HTR-8/SVneo (cell line): ENCODE data around the gene TOGARAM2.
A peak's percentile ranks its signal among the peaks of the same experiment; 100 is the strongest.

Source experiments
- DNase-seq: peaks from one replicate; pipeline ENCODE4 v3.0.0; 2011; ENCODE audit warnings: low spot score, mixed read lengths; ENCODE audit not compliant: insufficient read length
- FAIRE-seq: peaks from 2 replicates; lab custom pipeline; 2011; peaks lifted over from hg19 to GRCh38; lab: Jason Lieb, UNC

The TOGARAM2 gene

DNA sequence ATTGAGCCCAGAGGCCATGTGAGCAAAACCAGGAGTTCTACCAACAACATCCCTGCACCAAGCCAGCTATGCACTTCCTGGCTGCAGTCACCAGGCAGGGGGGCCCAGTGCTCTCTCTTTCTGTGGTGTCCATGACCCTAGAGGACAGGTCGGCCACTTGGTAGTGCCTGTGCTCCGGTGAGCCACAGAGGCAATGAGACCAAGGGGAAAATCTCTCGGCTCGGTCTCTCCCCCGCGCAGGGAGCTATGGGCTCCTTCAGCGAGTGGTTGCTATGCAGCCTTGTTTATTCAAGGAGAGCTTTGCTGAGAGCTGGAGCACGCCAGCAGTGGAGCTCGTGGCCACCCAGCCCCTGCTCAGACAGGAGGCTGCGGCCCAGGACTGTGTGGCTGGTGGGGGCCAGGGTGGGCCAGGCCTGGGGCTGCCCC lies at the start of gene TOGARAM2:
Gene TOGARAM2 (plus strand): TSS at position 283 of the 426 bp plus-strand sequence. CDS start 13,537 bp downstream, outside the sequence.
- no peak for DNase-seq
- FAIRE-seq = no peak

DNA sequence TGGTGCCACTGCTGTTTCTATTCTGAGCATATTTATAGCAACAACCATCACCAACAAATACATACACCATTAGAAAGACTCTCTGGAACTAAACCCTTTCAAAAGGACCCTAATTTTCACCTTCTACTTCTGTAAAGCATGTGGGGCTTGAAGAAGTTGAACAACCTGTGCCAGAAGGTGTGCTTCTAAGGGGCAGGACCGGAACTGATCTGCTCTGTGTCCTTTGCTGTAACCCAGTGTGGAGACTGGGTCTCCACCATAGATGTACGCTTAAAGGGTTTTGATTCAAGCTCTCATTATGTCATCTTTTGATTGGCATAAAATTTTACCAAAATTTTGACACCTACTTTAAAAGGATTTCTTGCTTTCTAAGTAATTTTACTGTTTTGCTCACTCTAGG lies 46.3 kb upstream of the TOGARAM2 start:
- DNase-seq (no peak), FAIRE-seq (no peak)

DNA sequence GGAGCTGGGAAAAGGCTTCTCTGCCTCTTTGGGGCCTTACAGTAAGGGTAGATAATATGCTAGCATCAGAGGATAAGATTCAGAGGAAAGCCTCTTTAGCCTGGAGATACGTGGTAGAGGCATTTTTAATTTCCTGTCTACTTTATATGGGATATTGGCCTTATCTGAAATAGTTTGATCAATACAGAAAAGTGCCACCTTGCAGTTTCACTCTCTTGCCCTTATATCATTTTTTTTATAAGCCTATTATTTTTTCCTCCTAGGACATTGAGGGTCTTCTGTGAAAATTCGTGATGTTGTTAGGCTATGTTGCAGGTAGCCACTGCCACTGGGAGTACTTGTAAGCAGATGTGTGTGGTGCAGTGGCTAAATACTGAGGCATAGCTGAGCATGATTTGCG lies 40.1 kb upstream of the TOGARAM2 start:
- DNase-seq = no peak
- no peak for FAIRE-seq

DNA sequence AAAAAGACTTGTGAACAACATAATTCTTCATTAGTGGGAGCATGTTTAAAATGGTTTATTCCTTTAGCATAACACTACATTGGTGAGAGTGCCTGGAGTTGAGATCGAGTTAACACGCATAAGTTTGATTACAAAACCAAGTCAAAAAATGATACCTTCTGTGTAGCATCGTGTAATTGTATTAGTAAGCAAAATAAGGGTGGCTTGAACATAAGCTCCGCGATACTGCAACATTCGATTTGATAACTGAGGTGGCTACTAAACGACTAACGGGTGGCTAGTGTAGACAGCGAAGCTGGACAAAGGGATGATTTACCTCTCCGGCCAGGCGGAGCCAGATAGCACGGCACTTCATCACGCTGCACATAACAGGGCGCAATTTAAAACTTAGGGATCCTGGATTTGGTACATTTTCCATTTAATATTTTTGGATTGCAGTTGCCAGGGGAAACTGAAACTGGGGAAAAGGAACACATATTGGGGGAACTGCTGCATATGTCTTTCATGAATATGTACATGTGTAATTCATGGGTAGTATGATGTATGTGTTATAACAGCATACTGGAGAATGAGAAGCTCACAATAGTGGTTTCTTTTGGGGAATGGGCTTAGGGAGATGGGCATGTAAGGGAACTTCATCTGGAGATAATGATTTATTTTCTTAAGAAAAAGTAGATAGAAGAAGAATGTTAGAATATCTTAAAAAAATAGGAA lies 36.4 kb upstream of the TOGARAM2 start:
- FAIRE-seq = peak; percentile 4

DNA sequence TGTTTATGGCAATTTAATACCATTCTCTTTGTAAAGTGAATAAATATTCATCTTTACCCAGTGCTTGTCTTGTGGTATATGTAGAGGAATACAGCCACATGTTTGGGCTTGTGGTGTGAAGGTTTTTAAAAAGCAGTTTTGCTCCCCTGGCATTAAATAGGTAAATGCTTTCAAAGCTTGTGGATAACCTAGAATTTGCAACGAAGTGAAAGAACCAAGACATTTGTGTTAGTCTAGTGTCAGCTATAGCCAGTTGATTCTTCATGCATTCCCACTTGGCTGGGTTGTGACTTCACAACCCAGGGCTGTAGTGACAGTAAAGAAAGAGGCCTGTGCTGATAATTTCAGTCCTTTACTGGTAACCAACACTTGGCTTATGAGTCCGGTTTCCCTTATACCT lies 32.9 kb upstream of the TOGARAM2 start:
- DNase-seq (no peak), FAIRE-seq (no peak)

More for the DNA sequence above, 36.4 kb upstream of the TOGARAM2 start:
- DNase-seq = no peak

DNA sequence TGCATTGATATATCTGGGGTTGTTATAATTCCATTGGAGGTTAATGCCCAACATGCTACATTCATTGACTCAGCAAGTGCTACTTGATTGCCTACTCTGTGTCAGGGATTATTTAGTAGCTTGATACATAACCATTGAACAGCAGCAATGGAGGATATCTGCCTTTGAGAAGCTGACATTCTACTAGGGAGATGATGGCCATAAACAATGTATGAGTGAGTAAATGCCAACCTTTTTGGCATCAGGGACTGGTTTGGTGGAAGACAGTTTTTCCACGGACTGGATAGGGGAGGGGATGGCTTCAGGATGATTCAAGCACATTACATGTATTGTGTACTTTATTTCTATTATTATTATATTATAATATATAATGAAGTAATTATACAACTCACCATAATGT lies 31.9 kb upstream of the TOGARAM2 start:
- DNase-seq = no peak
- FAIRE-seq = peak; percentile 67

DNA sequence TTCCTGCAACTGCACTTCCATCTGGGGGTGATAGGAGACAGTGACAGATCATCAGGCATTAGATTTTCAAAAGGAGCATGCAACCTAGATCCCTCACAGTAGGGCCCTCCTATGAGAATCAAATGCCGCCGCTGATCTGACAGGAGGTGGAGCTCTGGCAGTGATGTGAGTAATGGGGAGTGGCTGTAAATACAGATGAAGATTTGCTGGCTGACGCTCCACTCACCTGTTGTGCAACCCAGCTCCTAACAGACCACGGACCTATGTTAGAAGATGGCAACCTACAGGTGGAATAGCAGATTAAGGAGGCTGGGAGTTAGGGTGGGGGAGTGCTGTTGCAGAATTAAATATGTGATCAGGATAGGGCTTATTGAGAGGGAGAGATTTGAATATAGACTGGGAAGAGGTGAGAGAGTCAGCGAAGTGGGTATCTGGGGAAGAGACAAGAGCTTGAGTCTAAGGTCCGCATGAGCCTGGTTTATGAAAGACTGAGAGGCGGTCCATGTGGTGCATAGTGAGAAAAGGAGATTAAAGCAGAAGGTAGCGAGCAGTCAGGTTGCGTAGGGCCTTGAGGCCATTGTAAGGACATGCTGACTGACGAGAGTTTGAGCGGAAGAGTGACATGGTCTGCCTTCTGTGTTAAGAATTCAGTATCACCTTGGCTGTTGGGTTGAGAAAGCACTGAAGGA lies 31.3 kb upstream of the TOGARAM2 start:
- FAIRE-seq (no peak), DNase-seq (no peak)

DNA sequence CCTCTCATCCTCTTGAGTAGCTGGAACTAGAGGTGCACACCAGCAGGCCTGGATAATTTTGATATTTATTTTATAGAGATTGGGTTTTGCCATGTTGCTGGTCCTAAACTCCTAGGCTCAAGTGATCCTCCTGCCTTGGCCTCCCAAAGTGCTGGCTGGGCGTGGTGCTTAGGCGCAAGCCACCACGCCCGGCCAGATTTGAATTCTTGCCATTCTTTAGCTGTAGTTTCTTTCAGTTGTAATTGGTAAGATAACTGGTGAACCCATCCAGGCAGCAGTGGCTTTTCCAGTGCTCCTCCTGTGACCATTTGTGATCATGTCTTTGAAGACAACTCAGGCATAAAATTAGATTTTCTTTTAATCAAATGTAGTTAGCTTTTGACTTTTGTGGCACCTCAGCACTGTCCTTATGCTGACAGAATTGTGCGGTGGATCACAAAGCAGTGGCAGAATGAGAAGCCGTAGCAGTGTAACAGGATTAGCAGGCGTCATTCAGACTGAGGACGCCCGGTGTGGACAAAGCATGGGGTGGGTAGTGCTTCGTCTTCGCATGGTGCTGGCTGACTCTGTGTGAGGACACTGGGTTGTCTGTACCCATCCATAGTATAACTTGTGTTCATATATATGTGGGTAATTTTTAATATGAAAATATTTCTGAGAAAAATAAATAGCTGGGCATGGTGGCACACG lies 30.0 kb upstream of the TOGARAM2 start:
- FAIRE-seq = no peak
- no peak for DNase-seq

DNA sequence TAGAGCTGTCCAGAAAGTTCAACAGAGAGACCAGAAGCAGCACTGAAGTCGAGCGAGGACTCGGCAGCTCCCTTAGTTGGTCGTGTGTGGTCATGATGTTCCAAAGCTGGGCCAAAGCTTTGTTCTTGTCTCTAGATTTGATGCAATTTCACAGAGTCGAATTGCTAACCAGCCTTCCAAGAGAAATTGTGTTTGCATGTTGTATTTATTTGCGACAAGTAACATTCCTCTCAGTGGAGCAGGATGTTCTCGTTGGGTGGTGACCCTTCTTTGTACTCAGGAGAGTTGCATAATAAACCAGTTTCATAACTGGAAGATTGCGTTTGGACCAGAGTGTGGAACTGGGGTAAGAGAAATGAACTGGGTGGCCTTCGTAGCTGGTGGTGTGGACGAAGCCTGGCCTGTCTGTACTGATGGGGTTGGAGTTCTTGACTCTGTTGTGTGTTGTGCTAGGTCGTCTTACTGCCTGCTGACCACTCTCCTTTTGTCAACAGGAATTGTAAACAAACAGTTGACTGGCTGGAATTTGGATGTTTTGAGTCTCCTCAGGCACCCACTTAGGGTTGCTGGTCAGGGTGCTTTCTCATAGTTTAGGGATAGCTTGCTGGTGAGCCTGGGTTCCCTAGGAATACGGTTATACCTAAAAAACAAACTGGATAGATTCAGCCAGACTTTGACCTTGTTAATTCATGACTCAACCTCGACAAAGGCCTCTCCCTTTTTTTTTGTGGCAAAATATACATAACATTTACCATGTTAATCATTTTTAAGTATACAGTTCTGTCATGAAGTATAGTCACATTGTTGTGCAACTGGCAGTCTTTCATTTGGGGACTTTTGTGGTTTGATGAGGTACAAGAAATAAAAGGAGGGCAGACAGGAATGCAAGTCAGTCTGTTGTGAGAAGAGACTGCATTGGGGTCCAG lies 28.9 kb upstream of the TOGARAM2 start:
- FAIRE-seq = no peak

DNA sequence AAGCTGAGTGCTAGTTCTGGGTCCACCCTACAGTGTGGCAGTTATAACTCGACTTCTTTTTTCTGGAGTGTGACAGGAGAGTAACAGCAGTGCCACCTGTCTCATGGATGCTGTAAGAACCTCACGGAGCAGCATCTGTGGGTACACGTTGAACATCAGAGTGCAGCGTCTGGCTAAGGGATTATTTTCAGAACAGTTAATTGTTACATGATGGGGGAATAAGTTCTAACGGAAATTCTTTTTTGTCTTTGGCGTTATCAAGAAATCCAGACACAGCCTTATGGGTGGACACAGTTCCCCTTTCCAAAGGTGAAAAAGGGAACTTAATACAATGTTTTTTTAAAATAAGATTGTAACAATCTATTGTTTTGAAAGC lies 28.3 kb upstream of the TOGARAM2 start:
- FAIRE-seq = no peak
- DNase-seq = no peak

More for the DNA sequence above, 28.9 kb upstream of the TOGARAM2 start:
- no peak for DNase-seq

DNA sequence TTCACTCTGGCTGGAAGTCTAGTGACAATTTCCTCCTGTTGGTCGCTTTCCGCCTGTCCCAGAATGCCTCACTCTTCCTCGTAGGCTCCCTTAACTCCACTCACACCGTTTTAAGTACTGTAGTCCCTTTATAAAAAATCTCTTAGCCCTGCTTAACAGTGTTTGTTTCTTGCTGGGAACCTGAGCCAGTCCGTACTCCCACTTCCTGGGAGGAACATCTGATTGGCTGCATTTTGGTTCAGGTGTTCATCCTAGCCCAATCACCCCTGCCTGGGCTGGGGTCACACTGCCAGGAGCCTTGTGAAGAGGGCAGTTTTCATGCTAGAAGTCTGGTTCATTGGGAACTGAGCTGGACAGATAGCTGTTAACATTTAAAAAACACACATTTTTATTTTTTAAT lies 25.6 kb upstream of the TOGARAM2 start:
- FAIRE-seq = no peak
- no peak for DNase-seq

DNA sequence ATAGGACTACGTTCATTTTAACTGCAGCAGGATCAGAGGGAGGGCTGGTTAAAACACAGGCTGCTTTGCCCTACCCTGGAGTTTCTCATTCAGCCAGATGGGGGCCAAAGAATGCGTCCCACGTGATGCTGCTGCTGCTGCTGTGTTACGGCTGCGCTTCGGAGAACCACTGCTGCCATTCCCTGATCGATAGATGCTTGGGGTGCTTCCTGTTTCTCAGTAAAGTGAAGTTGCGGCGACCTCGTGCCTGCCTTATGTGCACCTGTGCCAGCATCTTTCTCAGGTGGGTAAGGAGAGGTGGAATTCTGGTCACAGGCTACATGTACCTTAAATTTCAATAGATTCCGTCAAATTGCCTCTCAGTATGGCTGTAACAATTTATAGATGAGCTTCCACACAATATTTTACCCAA lies 24.7 kb upstream of the TOGARAM2 start:
- DNase-seq (peak; percentile 39), FAIRE-seq (no peak)

DNA sequence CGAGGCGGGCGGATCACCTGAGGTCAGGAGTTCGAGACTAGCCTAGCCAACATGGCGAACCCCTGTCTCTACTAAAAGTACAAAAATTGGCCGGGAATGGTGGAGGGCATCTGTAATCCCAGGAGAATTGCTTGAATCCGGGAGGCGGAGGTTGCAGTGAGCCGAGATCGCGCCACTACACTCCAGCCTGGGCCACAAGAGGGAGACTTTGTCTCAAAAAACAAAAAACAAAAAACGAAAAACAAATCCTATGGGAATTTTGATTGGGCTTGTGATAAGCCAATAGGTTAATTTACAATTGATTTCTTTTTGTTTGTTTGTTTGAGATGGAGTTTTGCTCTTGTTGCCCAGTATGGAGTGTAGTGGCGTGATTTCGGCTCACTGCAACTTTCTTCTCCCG lies 24.2 kb upstream of the TOGARAM2 start:
- FAIRE-seq = no peak

DNA sequence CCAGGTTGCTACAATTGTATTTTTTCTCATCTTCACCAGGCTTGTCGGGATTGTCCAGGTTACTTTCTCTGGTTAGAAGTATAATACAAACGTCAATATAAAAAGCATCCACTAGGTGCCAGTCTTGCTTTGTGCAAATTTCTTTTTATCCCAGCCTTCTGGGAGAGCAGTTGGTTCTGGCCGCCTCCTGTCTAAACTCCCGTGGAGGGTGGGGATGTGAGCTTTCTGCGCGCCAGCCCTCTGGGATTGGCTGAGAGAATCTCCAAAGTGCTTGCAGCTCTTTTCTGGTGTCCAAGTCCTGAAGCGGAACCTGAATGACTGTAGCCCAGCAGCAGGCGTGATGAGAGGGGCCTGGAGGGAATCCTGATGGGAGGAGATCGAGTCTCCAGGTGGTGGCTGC lies 22.4 kb upstream of the TOGARAM2 start:
- FAIRE-seq (peak; percentile 20), DNase-seq (peak; percentile 86)

More for the DNA sequence above, 24.2 kb upstream of the TOGARAM2 start:
- DNase-seq = no peak

DNA sequence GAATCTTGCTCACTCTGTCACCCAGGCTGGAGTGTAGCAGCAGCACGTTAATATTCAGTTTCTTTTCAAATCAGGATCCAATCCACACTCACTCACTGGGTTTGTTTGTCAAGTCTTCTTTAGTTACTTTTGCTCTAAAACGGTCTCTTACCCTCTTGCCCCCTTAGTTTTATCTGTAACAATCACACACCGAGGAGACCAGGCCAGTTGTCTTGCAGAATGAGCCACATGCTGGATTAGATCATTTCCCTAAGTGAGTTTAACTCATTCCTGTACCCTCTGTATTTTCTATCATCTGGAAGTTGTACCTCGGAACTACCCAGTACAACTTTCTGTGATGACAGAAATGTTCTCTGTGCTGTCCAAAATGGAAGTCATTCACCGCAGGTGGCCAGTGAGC lies 20.7 kb upstream of the TOGARAM2 start:
- FAIRE-seq (no peak), DNase-seq (no peak)

DNA sequence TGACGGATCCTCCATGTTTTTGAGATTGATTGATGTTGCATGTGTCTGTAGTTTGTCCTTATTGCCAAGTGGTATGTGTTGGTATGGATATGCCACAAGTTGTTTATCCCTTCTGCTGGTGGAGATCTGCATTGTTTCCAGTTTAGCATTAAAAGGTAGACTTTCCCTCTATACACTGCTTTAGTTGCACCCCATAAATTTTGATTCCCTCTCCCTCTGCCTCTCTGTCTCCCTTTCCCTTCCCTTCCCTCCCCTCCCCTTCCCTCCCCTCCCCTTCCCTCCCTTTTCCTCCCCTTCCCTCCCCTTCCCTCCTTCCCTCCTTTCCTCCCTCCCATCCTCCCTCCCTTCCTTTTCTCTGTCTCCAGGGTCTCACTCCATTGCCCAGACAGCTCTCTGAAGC lies 18.6 kb upstream of the TOGARAM2 start:
- no peak for DNase-seq
- FAIRE-seq = no peak

DNA sequence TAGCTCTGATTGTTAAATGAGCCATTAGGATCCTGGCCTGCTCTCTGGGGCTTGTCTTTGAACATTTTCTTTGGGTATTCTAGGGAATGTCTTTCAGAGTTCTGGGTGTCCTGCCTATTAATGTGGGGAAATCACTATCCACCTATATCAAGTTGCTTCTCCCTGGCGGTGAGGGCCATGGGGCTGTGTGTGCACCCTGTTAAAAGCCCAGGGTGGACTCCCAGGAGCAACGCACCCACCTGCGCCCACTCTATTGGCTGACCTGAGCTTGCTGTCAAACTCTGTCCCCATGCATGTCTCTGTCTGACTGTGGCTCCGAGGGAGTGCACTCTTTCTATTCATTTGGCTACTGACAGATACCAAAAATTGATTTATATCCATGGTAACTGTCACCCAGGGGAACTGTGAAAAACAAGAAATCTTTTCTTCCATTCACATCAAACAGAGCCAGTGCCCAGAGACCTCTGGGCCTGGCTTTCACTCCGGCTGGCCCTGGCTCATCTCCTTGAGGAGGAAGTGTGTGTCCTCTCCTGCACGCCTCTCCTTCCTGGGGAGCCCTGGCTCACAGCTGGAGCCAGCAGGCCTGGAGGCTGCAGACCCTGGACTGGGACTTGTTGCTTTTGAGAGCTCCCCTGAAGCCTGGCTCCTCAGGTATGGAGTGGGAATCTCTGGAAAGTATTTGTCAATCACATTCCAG lies 10.5 kb upstream of the TOGARAM2 start:
- FAIRE-seq = no peak

DNA sequence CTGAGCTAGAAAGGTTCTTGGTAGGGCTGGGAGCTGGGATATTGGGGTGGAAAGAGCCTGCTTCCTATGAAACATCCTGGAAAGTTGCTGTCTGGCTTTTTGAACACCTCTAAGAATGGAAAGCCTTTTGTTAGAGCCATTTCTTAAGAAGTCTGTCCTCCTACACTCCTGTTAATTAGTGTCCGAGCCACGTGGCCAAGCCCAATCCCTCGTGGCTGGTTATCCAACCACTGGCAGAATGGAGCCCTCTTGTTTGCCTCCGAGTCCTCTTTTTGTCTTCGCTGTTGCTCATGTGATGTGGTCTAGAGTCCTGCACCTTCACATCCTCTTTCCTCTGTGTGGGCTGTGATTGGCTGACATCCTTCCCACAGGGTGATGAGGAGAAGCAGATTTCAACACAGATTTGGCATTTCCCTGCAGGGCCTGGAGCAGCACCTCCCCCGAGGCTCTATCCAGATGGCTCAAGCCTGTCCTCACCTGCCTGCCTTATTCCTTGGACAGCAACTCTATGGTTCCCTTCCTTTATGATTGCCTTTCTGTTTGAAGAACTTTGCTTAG lies 8.2 kb upstream of the TOGARAM2 start:
- FAIRE-seq (no peak), DNase-seq (no peak)

More for the DNA sequence above, 10.5 kb upstream of the TOGARAM2 start:
- no peak for DNase-seq

DNA sequence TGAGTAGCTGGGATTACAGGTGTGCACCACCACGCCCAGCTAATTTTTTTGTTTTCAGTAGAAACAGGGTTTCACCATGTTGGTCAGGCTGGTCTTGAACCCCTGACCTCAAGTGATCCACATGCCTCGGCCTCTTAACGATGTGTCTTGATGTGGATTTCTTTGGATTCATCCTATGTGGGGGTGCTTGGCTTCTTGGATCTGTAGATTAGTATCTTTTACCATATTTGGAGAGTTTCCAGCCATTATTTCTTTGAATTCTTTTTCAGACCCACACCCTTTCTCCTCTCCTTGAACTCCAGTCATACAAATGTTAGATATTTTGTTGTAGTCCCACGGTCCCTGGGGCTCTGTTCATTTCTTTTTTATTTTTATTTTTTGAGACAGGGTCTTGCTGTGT lies 6.8 kb upstream of the TOGARAM2 start:
- DNase-seq = no peak
- FAIRE-seq = no peak
